ENCODE results near the gene HMGB4.

DNA sequence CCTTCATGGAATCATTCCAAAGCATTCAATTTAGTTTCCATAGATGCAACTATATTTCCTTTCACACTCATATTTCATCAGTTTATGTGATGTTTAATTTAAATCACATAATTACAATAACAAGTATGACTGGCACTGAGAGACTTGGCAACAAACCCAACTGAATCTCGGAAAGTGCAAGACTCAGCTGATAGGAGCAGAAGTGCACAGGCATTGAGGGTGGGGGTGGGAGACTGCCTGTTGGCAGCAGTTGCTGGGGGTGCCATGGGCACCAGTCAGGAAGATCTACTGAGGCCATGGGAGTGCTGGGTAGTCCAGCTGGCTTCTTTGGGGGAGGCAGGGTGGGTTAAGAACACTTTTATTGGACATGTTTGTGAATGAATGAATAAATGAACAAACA, 10.4 kb upstream of the HMGB4 start:
- no peak for TF ChIP-seq TCF12 (IDR thresholded peaks at IDR 0.05)
- TF ChIP-seq, protein P1, sequence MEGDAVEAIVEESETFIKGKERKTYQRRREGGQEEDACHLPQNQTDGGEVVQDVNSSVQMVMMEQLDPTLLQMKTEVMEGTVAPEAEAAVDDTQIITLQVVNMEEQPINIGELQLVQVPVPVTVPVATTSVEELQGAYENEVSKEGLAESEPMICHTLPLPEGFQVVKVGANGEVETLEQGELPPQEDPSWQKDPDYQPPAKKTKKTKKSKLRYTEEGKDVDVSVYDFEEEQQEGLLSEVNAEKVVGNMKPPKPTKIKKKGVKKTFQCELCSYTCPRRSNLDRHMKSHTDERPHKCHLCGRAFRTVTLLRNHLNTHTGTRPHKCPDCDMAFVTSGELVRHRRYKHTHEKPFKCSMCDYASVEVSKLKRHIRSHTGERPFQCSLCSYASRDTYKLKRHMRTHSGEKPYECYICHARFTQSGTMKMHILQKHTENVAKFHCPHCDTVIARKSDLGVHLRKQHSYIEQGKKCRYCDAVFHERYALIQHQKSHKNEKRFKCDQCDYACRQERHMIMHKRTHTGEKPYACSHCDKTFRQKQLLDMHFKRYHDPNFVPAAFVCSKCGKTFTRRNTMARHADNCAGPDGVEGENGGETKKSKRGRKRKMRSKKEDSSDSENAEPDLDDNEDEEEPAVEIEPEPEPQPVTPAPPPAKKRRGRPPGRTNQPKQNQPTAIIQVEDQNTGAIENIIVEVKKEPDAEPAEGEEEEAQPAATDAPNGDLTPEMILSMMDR (IDR thresholded peaks at IDR 0.05): no peak
- no peak for TF ChIP-seq GATA2 (CRISPR knock-in tag; IDR thresholded peaks at IDR 0.05)
- TF ChIP-seq POLR2AphosphoS5 (IDR thresholded peaks at IDR 0.05; ENCODE audit: low read depth, low read length): no peak
- no peak for TF ChIP-seq JUND (IDR thresholded peaks at IDR 0.05)
- TF ChIP-seq REST (IDR thresholded peaks at IDR 0.05; ENCODE audit: low read depth, low read length): no peak
- TF ChIP-seq USF2 (IDR thresholded peaks at IDR 0.05; ENCODE audit: borderline replicate concordance, low read depth, low read length): no peak
- TF ChIP-seq RXRA (IDR thresholded peaks at IDR 0.05; ENCODE audit: borderline replicate concordance, low read depth): no peak

Data from SK-N-SH (cell line).